HG03159 (cell line): ENCODE data around the gene CEND1.

Experiments used
- ATAC-seq: cut with Tn5 transposase; IDR thresholded peaks from one replicate; pipeline ENCODE4 v1.9.1; 2021; ENCODE audit warnings: mild to moderate bottlenecking, moderate library complexity; ENCODE audit not compliant: unreplicated experiment

Gene CEND1

GRCh38 chr11:796565-797295 is 6.8 kb upstream of the CEND1 start:
- no peak for ATAC-seq

GRCh38 chr11:795634-796564 is 6.0 kb upstream of the CEND1 start:
- ATAC-seq = peak; percentile 31

- ATAC-seq = no peak
Measured at GRCh38 chr11:794766-795633, 5.1 kb upstream of the CEND1 start.

- no peak for ATAC-seq
Measured at GRCh38 chr11:794013-794765, 4.3 kb upstream of the CEND1 start.

GRCh38 chr11:793556-793955 is 3.7 kb upstream of the CEND1 start:
- ATAC-seq = no peak

- ATAC-seq = no peak
Measured at GRCh38 chr11:792873-793272, 3.0 kb upstream of the CEND1 start.

GRCh38 chr11:792535-792821 is 2.6 kb upstream of the CEND1 start:
- no peak for ATAC-seq

GRCh38 chr11:791658-792534 is 2.0 kb upstream of the CEND1 start:
- ATAC-seq = no peak

- no peak for ATAC-seq
Measured at GRCh38 chr11:790721-791564, 1.1 kb upstream of the CEND1 start.

GRCh38 chr11:788953-789940 is 643 bp downstream of the CEND1 start:
- ATAC-seq = no peak

GRCh38 chr11:788009-788640 is 1.8 kb downstream of the CEND1 start:
- ATAC-seq = no peak

- ATAC-seq = no peak
Measured at GRCh38 chr11:787084-787675, 2.7 kb downstream of the CEND1 start.

GRCh38 chr11:786235-787083 is 3.4 kb downstream of the CEND1 start:
- no peak for ATAC-seq

- ATAC-seq = no peak
Measured at GRCh38 chr11:783581-784015, 6.3 kb downstream of the CEND1 start.

GRCh38 chr11:782264-783174 is 7.4 kb downstream of the CEND1 start:
- ATAC-seq = no peak
